Hypothalamus (tissue), 51 donors: ENCODE results near the gene INTS2.
"Not testable (repeated sequence)": the region's sequence is repeated elsewhere in the genome, so short reads cannot be mapped to it uniquely, and the experiment has no call there.

Source experiments
- DNase-seq, 51 donors: peaks; one replicate each; lab custom pipeline; 2025; lab: John Stamatoyannopoulos, UW

The INTS2 gene

GRCh38 chr17:61825448-61826137, 102.2 kb downstream of the INTS2 start:
- DNase-seq = no peak

GRCh38 chr17:61822326-61823285, 105.2 kb downstream of the INTS2 start:
- DNase-seq = no peak

DNA sequence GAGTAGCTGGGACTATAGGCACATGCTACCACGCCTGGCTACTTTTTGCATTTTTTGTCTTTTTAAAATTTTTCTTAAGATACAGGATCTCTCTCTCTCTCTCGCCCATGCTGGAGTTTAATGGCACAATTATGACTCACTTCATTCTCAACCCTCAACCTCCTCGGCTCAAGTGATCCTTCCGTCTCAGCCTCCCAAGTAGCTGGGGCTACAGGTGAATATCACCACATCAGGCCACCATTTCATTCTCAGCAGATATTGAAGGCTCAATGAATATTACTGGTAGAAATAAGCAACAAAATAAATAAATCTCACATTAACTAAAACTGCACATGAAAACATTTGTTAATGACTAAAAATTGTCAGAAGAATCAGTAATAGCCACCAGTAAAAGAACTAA, 106.1 kb downstream of the INTS2 start:
- DNase-seq = no peak

DNA sequence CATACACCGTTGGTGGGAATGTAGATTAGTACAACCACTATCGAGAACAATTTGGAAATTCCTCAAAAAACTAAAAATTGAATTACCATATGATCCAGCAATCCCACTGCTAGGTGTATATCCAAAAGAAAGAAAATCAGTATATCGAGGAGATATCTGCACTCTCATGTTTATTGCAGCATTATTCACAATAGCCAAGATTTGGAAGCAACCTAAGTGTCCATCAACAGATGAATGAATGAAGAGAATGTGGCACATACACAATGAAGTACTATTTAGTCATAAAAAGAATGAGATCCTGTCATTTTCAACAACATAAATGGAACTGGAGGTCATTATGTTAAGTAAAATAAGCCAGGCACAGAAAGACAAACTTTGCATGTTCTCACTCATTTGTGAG, 108.5 kb downstream of the INTS2 start:
- not testable (repeated sequence) for DNase-seq

- no peak for DNase-seq
These were observed 109.6 kb downstream of the INTS2 start for GRCh38 chr17:61818225-61818624.

DNA sequence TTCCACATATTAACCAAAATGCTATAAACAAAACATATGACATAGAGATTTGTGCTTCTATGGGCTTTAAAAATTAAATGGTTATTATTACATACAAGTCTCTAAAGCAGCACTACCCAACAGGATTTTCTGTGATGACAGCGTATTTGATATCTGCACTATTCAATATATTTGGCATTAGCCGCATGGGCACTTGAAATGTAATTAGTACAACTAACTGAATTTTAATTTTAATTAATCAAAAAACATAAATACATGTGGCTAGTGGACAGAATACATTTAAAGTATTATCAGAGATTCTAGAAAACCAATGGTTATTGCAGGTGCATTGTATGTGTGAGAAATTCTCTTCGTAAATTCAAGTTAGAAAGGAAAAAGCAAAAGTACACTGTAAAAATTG, 110.3 kb downstream of the INTS2 start:
- no peak for DNase-seq

GRCh38 chr17:61816538-61816937, 111.2 kb downstream of the INTS2 start:
- DNase-seq = no peak

DNA sequence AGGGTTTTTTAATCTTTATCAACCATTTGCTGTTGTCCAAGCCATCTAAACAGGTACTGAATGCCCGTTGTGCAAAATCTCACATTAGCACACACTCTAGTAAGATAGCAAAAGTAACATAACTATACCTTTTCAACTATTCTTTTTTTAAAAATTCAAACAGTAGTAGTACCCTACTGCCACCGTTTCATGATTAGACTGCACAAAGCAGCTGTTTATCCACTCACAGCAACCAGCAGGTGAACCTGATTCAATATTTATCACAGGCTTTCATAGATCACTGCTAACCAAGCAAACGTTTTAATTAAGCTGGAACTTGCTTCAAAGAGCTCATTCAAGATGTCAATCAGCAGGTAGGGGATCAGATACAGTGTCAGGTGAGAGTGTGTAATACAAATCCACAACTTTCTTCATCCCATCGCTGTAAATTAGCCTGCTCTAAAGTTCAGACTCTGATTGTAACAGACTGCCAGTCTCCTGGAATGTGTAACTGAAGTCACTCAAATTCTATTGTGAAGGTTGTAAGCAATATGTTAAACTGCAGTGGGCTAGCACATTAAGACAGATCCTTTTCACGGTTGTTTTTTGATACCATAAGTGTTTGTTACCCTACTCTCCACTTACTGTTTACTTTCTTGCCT, 111.8 kb downstream of the INTS2 start:
- DNase-seq = no peak
